ENCODE results near the gene MSI2.

The MSI2 gene

DNA sequence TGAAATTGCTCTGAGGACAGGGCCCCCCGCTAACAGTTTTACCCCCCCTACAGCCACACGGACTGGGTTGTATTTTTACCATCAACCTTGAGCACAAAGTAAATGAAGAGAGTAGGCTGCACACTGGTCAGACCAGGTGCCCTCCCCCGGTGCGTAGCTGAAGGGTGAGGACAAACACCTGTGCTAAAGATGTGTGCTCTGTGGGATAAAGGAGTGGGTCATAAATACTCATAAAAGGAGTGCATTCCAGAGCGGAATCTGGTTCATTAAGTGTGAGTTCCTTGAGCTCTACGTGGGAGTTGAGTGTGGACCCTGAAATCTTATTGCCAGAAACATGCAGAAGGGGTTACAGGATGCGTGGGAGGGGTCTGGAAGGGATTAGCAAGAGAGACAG, 271.7 kb downstream of the MSI2 start:
- Histone ChIP-seq H3K18ac (ENCODE audit: low read length) (no peak overlapping the region), H3K4me3 (ENCODE audit: low read length) (no peak overlapping the region), H2AK5ac (ENCODE audit: low read length) (no peak overlapping the region), H3K4me2 (ENCODE audit: low read length) (no peak overlapping the region), H3K56ac (ENCODE audit: low read length) (no peak overlapping the region), H3K27ac (ENCODE audit: low read depth, low read length) (no peak overlapping the region), H3K4ac (ENCODE audit: low read depth, low read length) (no peak overlapping the region), H2BK120ac (ENCODE audit: low read depth, low read length) (no peak overlapping the region), H4K8ac (ENCODE audit: low read depth, low read length) (no peak overlapping the region), H3K79me1 (ENCODE audit: low read length) (no peaks in the 10 kb centered on the region), H3K27me3 (ENCODE audit: insufficient read depth, low read length, poor library complexity) (no peaks in the 10 kb centered on the region), H3K79me2 (ENCODE audit: control insufficient read depth, insufficient read depth, low read length) (no peaks in the 10 kb centered on the region), H2BK15ac (replicated peaks; ENCODE audit: low read depth) (no peak overlapping the region), H3K9ac (ENCODE audit: low read length) (no peak overlapping the region), H2BK5ac (ENCODE audit: low read length) (no peak overlapping the region), H3K36me3 (ENCODE audit: control insufficient read depth, insufficient read depth, low read length) (no peaks in the 10 kb centered on the region), H3K4me1 (ENCODE audit: control insufficient read depth, low read depth, low read length) (no peaks in the 10 kb centered on the region), H4K5ac (ENCODE audit: low read length) (no peak overlapping the region), H3K23ac (ENCODE audit: low read length) (no peak overlapping the region)
- no CpG with 5 or more reads among the region's 7 CpGs for WGBS (ENCODE audit: extremely low coverage, insufficient coverage, low lambda C conversion rate)
- DNase-seq = no peak

DNA sequence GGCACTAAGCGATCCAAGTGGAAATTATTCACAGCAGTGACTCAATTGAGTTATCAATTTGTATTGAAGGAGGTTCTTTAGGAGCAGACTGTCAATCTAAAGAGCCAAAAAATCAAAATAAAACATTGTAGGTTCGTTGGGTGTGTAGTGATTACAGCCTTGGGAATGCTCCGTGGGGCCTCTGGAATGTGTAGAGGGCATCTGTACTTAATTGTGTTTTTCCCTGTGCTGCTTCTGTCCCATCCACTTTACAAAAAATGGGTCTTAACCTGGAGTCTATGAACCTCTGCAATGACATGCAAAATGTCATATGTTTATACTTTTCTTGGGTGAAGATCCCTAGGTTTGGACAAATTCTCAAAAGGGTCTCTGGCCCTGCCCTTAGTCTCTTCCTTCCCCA, 273.7 kb downstream of the MSI2 start:
- H3K79me1 ChIP-seq (ENCODE audit: low read length) = no peaks in the 10 kb centered on the region
- H3K27ac ChIP-seq (ENCODE audit: low read depth, low read length) = no peak overlapping the region
- H3K23ac ChIP-seq (ENCODE audit: low read length) = no peak overlapping the region
- no peak overlapping the region for H3K56ac ChIP-seq (ENCODE audit: low read length)
- H3K9ac ChIP-seq (ENCODE audit: low read length) = no peak overlapping the region
- H3K4me3 ChIP-seq (ENCODE audit: low read length) = no peak overlapping the region
- no peak overlapping the region for H4K5ac ChIP-seq (ENCODE audit: low read length)
- no peaks in the 10 kb centered on the region for H3K79me2 ChIP-seq (ENCODE audit: control insufficient read depth, insufficient read depth, low read length)
- H3K4me2 ChIP-seq (ENCODE audit: low read length) = no peak overlapping the region
- H2AK5ac ChIP-seq (ENCODE audit: low read length) = no peak overlapping the region
- H3K4ac ChIP-seq (ENCODE audit: low read depth, low read length) = no peak overlapping the region
- H3K27me3 ChIP-seq (ENCODE audit: insufficient read depth, low read length, poor library complexity) = no peaks in the 10 kb centered on the region
- no peak for DNase-seq
- WGBS (ENCODE audit: extremely low coverage, insufficient coverage, low lambda C conversion rate) = no CpG with 5 or more reads among the region's 3 CpGs
- H2BK120ac ChIP-seq (ENCODE audit: low read depth, low read length) = no peak overlapping the region
- no peak overlapping the region for H2BK15ac ChIP-seq (replicated peaks; ENCODE audit: low read depth)
- peaks cover 2% of the 10 kb centered on the region for H3K4me1 ChIP-seq (ENCODE audit: control insufficient read depth, low read depth, low read length)
- H3K36me3 ChIP-seq (ENCODE audit: control insufficient read depth, insufficient read depth, low read length) = no peaks in the 10 kb centered on the region
- no peak overlapping the region for H2BK5ac ChIP-seq (ENCODE audit: low read length)
- H4K8ac ChIP-seq (ENCODE audit: low read depth, low read length) = no peak overlapping the region
- H3K18ac ChIP-seq (ENCODE audit: low read length) = no peak overlapping the region

DNA sequence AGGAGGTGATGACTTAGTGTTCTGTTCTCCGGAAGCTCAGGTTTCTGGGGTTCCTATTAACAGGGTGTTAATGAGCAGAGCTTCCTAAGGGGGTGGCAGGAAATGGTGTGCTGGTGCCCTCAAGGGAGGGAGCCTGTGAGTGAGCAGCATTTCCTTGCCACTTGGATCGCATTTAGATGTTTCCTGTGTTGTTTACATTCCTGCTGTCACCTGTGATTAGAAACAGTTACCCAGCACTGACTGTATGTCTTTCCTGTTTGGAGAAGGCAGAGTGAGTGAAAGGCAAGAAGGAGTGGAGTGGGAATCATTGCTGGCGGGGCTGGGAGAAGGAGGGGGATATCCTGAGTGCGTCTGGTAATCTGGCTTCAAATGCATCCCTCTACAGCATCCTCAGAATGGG, 274.2 kb downstream of the MSI2 start:
- no peak overlapping the region for H2BK5ac ChIP-seq (ENCODE audit: low read length)
- no peak overlapping the region for H2BK15ac ChIP-seq (replicated peaks; ENCODE audit: low read depth)
- H3K27ac ChIP-seq (ENCODE audit: low read depth, low read length) = no peak overlapping the region
- H3K79me1 ChIP-seq (ENCODE audit: low read length) = no peaks in the 10 kb centered on the region
- no peaks in the 10 kb centered on the region for H3K79me2 ChIP-seq (ENCODE audit: control insufficient read depth, insufficient read depth, low read length)
- no peak overlapping the region for H3K4me3 ChIP-seq (ENCODE audit: low read length)
- peaks cover 6% of the 10 kb centered on the region for H3K4me1 ChIP-seq (ENCODE audit: control insufficient read depth, low read depth, low read length)
- H3K18ac ChIP-seq (ENCODE audit: low read length) = no peak overlapping the region
- H3K4me2 ChIP-seq (ENCODE audit: low read length) = no peak overlapping the region
- WGBS (ENCODE audit: extremely low coverage, insufficient coverage, low lambda C conversion rate) = no CpG with 5 or more reads among the region's 4 CpGs
- no peak overlapping the region for H4K5ac ChIP-seq (ENCODE audit: low read length)
- no peaks in the 10 kb centered on the region for H3K36me3 ChIP-seq (ENCODE audit: control insufficient read depth, insufficient read depth, low read length)
- no peak overlapping the region for H3K23ac ChIP-seq (ENCODE audit: low read length)
- H3K9ac ChIP-seq (ENCODE audit: low read length) = no peak overlapping the region
- H2BK120ac ChIP-seq (ENCODE audit: low read depth, low read length) = no peak overlapping the region
- H3K4ac ChIP-seq (ENCODE audit: low read depth, low read length) = no peak overlapping the region
- no peak overlapping the region for H2AK5ac ChIP-seq (ENCODE audit: low read length)
- H4K8ac ChIP-seq (ENCODE audit: low read depth, low read length) = no peak overlapping the region
- H3K56ac ChIP-seq (ENCODE audit: low read length) = no peak overlapping the region
- DNase-seq = peak; percentile 78
- H3K27me3 ChIP-seq (ENCODE audit: insufficient read depth, low read length, poor library complexity) = no peaks in the 10 kb centered on the region

DNA sequence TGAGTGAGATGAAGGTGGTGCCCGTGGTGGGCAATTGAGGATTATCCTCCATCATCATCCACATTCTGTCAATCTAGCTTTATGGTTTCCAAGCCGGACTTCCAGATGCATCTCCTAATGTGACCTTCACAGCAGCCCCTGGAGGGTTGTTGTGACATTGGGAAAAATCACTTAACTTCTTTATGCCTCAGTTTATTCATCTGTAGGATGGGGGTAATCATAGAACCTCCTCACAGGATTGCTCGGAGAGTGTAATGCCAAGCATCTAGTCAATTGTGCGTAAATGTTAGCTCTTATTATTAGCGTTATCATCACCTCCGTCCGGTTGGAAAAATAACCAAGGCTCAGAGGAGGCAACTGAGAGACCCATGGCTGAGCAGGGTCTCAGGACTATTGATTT, 274.8 kb downstream of the MSI2 start:
- H3K36me3 ChIP-seq (ENCODE audit: control insufficient read depth, insufficient read depth, low read length) = no peaks in the 10 kb centered on the region
- H4K5ac ChIP-seq (ENCODE audit: low read length) = no peak overlapping the region
- no peak overlapping the region for H4K8ac ChIP-seq (ENCODE audit: low read depth, low read length)
- no peak overlapping the region for H3K4me3 ChIP-seq (ENCODE audit: low read length)
- no peak overlapping the region for H3K9ac ChIP-seq (ENCODE audit: low read length)
- H3K27ac ChIP-seq (ENCODE audit: low read depth, low read length) = no peak overlapping the region
- H3K4me2 ChIP-seq (ENCODE audit: low read length) = no peak overlapping the region
- no peaks in the 10 kb centered on the region for H3K27me3 ChIP-seq (ENCODE audit: insufficient read depth, low read length, poor library complexity)
- H2BK5ac ChIP-seq (ENCODE audit: low read length) = no peak overlapping the region
- H2BK120ac ChIP-seq (ENCODE audit: low read depth, low read length) = no peak overlapping the region
- H3K79me1 ChIP-seq (ENCODE audit: low read length) = no peaks in the 10 kb centered on the region
- no peaks in the 10 kb centered on the region for H3K79me2 ChIP-seq (ENCODE audit: control insufficient read depth, insufficient read depth, low read length)
- no peak overlapping the region for H3K56ac ChIP-seq (ENCODE audit: low read length)
- DNase-seq = no peak
- no peak overlapping the region for H3K23ac ChIP-seq (ENCODE audit: low read length)
- H2BK15ac ChIP-seq (replicated peaks; ENCODE audit: low read depth) = no peak overlapping the region
- no CpG with 5 or more reads among the region's 7 CpGs for WGBS (ENCODE audit: extremely low coverage, insufficient coverage, low lambda C conversion rate)
- H3K18ac ChIP-seq (ENCODE audit: low read length) = no peak overlapping the region
- H2AK5ac ChIP-seq (ENCODE audit: low read length) = no peak overlapping the region
- H3K4me1 ChIP-seq (ENCODE audit: control insufficient read depth, low read depth, low read length) = peaks cover 9% of the 10 kb centered on the region
- no peak overlapping the region for H3K4ac ChIP-seq (ENCODE audit: low read depth, low read length)

DNA sequence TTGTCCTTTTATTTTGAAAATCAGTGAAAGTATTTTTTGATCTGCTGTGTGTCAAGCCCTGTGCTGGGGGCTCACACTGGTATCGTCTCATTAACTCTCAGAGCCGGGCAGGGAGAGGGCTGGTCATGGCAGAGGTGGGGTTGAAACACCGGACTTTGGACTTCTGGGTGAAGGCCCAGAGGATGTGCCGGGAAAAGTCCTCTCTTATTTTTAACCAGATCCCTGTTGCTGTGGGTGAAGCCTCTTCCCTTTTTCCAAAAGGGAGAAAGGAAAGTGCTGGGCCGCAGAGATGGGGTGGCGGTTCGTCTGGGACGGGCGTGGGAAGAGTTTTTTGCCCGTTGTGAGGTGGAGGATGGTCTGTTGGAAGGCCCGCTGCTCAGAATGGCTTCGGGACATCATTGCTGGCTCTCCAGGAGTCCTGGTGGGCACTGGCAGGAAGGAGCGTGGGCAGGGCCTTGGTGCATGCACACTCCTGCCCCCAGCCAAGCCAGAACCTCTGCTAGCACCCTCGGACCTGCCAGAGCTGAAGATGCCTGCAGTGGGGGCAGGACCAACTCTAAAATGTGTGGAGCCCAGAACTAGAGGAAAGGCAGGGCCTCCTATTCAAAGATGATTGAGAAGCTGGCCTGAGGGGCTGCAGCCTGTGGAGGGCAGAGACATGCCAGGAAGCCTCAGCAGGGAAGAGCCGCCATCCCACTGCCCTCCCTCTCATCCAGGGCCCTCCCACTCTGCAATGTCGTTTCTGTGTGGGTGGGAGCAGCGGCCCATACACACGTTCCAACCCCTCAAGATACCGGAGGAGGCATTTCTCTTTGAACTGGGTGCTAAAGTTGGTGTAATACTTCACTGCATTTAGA, 275.6 kb downstream of the MSI2 start:
- no peak for DNase-seq
- Histone ChIP-seq H3K79me2 (ENCODE audit: control insufficient read depth, insufficient read depth, low read length) (no peaks in the 10 kb centered on the region), H4K5ac (ENCODE audit: low read length) (no peak overlapping the region), H3K4ac (ENCODE audit: low read depth, low read length) (no peak overlapping the region), H2BK120ac (ENCODE audit: low read depth, low read length) (no peak overlapping the region), H2BK15ac (replicated peaks; ENCODE audit: low read depth) (no peak overlapping the region), H2AK5ac (ENCODE audit: low read length) (no peak overlapping the region), H3K36me3 (ENCODE audit: control insufficient read depth, insufficient read depth, low read length) (no peaks in the 10 kb centered on the region), H3K9ac (ENCODE audit: low read length) (no peak overlapping the region), H4K8ac (ENCODE audit: low read depth, low read length) (no peak overlapping the region), H3K4me3 (ENCODE audit: low read length) (no peak overlapping the region), H3K79me1 (ENCODE audit: low read length) (no peaks in the 10 kb centered on the region), H3K4me2 (ENCODE audit: low read length) (no peak overlapping the region), H3K27me3 (ENCODE audit: insufficient read depth, low read length, poor library complexity) (no peaks in the 10 kb centered on the region), H3K27ac (ENCODE audit: low read depth, low read length) (no peak overlapping the region), H3K23ac (ENCODE audit: low read length) (no peak overlapping the region), H3K18ac (ENCODE audit: low read length) (no peak overlapping the region), H2BK5ac (ENCODE audit: low read length) (no peak overlapping the region), H3K4me1 (ENCODE audit: control insufficient read depth, low read depth, low read length) (peaks cover 10% of the 10 kb centered on the region), H3K56ac (ENCODE audit: low read length) (no peak overlapping the region)
- no CpG with 5 or more reads among the region's 19 CpGs for WGBS (ENCODE audit: extremely low coverage, insufficient coverage, low lambda C conversion rate)

DNA sequence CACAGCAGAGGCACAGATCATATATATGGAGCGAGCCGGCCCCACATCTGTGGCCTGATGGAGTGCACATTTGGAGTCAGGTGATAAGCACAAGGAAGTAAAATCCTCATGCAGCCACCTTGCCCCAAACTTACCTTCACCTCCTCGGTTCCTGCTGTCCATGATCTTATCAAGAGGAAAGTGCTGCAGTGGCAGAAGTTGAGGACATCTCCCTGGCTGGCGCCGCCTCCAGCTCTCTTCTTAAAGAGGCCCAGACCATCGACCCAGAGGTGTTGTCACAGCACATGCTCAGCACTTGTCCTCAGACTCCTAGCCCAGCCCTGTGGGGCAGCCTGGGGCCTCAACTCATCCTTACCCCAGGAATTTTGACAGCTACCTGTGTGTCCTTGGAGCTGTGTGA, 276.2 kb downstream of the MSI2 start:
- Histone ChIP-seq H3K23ac (ENCODE audit: low read length) (no peak overlapping the region), H3K18ac (ENCODE audit: low read length) (no peak overlapping the region), H3K9ac (ENCODE audit: low read length) (no peak overlapping the region), H2BK15ac (replicated peaks; ENCODE audit: low read depth) (no peak overlapping the region), H3K4ac (ENCODE audit: low read depth, low read length) (no peak overlapping the region), H3K36me3 (ENCODE audit: control insufficient read depth, insufficient read depth, low read length) (no peaks in the 10 kb centered on the region), H3K79me1 (ENCODE audit: low read length) (no peaks in the 10 kb centered on the region), H2BK120ac (ENCODE audit: low read depth, low read length) (no peak overlapping the region), H3K4me3 (ENCODE audit: low read length) (no peak overlapping the region), H4K5ac (ENCODE audit: low read length) (no peak overlapping the region), H2BK5ac (ENCODE audit: low read length) (no peak overlapping the region), H2AK5ac (ENCODE audit: low read length) (no peak overlapping the region), H3K56ac (ENCODE audit: low read length) (no peak overlapping the region), H3K79me2 (ENCODE audit: control insufficient read depth, insufficient read depth, low read length) (no peaks in the 10 kb centered on the region), H3K4me1 (ENCODE audit: control insufficient read depth, low read depth, low read length) (peaks cover 10% of the 10 kb centered on the region), H3K27me3 (ENCODE audit: insufficient read depth, low read length, poor library complexity) (no peaks in the 10 kb centered on the region), H3K27ac (ENCODE audit: low read depth, low read length) (no peak overlapping the region), H4K8ac (ENCODE audit: low read depth, low read length) (no peak overlapping the region), H3K4me2 (ENCODE audit: low read length) (no peak overlapping the region)
- no peak for DNase-seq
- no CpG with 5 or more reads among the region's 6 CpGs for WGBS (ENCODE audit: extremely low coverage, insufficient coverage, low lambda C conversion rate)
